ENCODE measurements around the gene EHMT1. TPM values are rescaled to one million over a fixed set of nuclear protein-coding genes. Genes with fewer than 3 reads are reported as not detected.

The EHMT1 gene
- total and polyA plus RNA-seq, 2 of the 8 experiments (the other 6 are each of a cell fraction or from before 2014, with no cell fraction given), result 95.7 to 163 TPM

DNA sequence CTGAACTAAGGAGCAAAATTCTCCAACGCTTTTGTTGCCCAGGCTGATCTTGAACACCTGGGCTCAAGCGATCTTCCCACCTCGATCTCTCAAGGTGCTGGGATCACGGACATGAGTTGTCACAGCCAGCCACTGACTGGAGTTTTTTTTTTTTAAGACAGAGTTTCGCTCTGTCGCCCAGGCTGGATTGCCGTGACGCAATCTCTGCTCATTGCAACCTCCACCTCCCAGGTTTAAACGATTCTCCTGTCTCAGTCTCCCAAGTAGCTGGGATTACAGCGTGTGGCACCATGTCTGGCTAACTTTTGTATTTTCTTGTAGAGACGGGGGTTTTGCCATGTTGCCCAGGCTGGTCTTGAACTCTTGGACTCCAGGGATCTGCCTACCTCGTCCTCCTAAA, 58.2 kb downstream of the EHMT1 start:
- Histone ChIP-seq H3K18ac (ENCODE audit: extremely low read depth, low read length) (no peak overlapping the region; the same call in 1 of the 2 replicates), H4K20me1 (replicated peaks in 1 of 2; ENCODE audit: control insufficient read depth in 1 of 2, insufficient read depth in 2 of 2, low read length in 2 of 2) (peaks cover 8 to 14% of the 10 kb centered on the region in 2 experiments), H3K79me2 (ENCODE audit: control insufficient read depth in 1 of 2, insufficient read depth in 2 of 2, low read length in 2 of 2) (peaks cover 15 to 71% of the 10 kb centered on the region in 2 experiments), H3K4me3 (ENCODE audit: extremely low read depth in 1 of 4, insufficient read depth in 2 of 4, low read depth in 3 of 4, low read length in 4 of 4) (no peak overlapping the region), H2BK15ac (ENCODE audit: low read length) (no peak overlapping the region), H3K9ac (replicated peaks in 1 of 4; ENCODE audit: extremely low read depth in 1 of 4, low read depth in 3 of 4, low read length in 3 of 4) (no peak overlapping the region), H4K8ac (ENCODE audit: extremely low read depth, insufficient read depth, low read length) (no peak overlapping the region), H2AK5ac (ENCODE audit: low read depth, low read length) (0 out of 2 replicates have a peak overlapping the region, but pooled peaks have one; percentile 70), H3K4ac (replicated peaks; ENCODE audit: insufficient read length, low read depth, low read length) (no peak overlapping the region), H4K5ac (ENCODE audit: insufficient read length, low read depth, low read length) (no peak overlapping the region), H3K36me3 (ENCODE audit: control insufficient read depth in 2 of 4, insufficient read depth in 4 of 4, low read length in 3 of 4) (peaks cover 0 to 6% (median 0%) of the 10 kb centered on the region in 4 experiments; a peak in 1 of 8 replicates), H3K9me3 (ENCODE audit: insufficient read depth in 2 of 2, low read depth in 1 of 2, low read length in 1 of 2) (no peaks in the 10 kb centered on the region), H3K14ac (ENCODE audit: insufficient read length) (no peak overlapping the region), H2AFZ (ENCODE audit: low read length) (no peak overlapping the region), H2BK5ac (ENCODE audit: low read depth, low read length) (peak overlapping the region; percentile 12; the same call in 1 of the 2 replicates), H3K27ac (ENCODE audit: low read depth, low read length) (no peak overlapping the region), H3K23ac (ENCODE audit: insufficient read length) (no peak overlapping the region), H3K79me1 (ENCODE audit: low read depth, low read length) (peaks cover 8% of the 10 kb centered on the region), H2BK120ac (replicated peaks; ENCODE audit: low read depth, low read length) (peak overlapping the region; percentile 75), H2BK20ac (ENCODE audit: low read length) (no peak overlapping the region; the same call in 1 of the 2 replicates), H3K23me2 (ENCODE audit: low read depth, low read length) (no peaks in the 10 kb centered on the region), H3K56ac (replicated peaks; ENCODE audit: insufficient read length, low read depth, low read length) (no peak overlapping the region), H3K27me3 (replicated peaks in 1 of 4; ENCODE audit: control insufficient read depth in 3 of 4, extremely low read depth in 1 of 4, insufficient read depth in 3 of 4, low read length in 3 of 4) (no peaks in the 10 kb centered on the region), H2BK12ac (ENCODE audit: low read depth, low read length) (peak overlapping the region; percentile 90), H3K4me2 (ENCODE audit: insufficient read depth in 1 of 2, low read depth in 2 of 2, low read length in 2 of 2) (no peak overlapping the region), H4K91ac (replicated peaks; ENCODE audit: insufficient read length, low read length) (peak overlapping the region; percentile 71), H3K4me1 (replicated peaks in 1 of 4; ENCODE audit: control insufficient read depth in 3 of 4, insufficient read depth in 4 of 4, low read length in 3 of 4) (peaks cover 22 to 50% (median 39%) of the 10 kb centered on the region in 4 experiments)
- ChIA-PET CTCF (ENCODE audit: partially characterized antibody) (interaction anchor here (0.6 to 1.7 kb wide), 6 partner anchors 12 to 23 kb away, joined by 3 to 8 read pairs (median 5); no protein-coding TSS in a partner anchor), POLR2A (ENCODE audit: partially characterized antibody) (interaction anchor here (0.8 to 3.0 kb wide), 6 partner anchors 10 to 58 kb away, joined by 3 to 26 read pairs (median 4); partner anchors contain the start of gene EHMT1)
- DNase-seq (ENCODE audit: low read depth in 1 of 2, low spot score in 2 of 2), result no peak
- 96% methylated on average over 12 of the region's 12 CpGs; no CpG with 5 or more reads in 1 of the 2 experiments for WGBS, 2 experiments (ENCODE audit: extremely low coverage in 1 of 2, insufficient coverage in 1 of 2, insufficient read length in 1 of 2, insufficient replicate concordance in 2 of 2, low coverage in 1 of 2, low lambda C conversion rate in 2 of 2, missing lambda C conversion rate in 1 of 2)
- TF ChIP-seq RFX5 (IDR thresholded peaks at IDR 0.05; ENCODE audit: borderline replicate concordance, low read depth, low read length), result no peak
- peak; percentile 66 for TF ChIP-seq CEBPB (IDR thresholded peaks at IDR 0.05; ENCODE audit: low read depth, low read length)
- no peak for FAIRE-seq

Data from H1 (cell line).